ENCODE results near the gene MSANTD7.

MSANTD7 gene

DNA sequence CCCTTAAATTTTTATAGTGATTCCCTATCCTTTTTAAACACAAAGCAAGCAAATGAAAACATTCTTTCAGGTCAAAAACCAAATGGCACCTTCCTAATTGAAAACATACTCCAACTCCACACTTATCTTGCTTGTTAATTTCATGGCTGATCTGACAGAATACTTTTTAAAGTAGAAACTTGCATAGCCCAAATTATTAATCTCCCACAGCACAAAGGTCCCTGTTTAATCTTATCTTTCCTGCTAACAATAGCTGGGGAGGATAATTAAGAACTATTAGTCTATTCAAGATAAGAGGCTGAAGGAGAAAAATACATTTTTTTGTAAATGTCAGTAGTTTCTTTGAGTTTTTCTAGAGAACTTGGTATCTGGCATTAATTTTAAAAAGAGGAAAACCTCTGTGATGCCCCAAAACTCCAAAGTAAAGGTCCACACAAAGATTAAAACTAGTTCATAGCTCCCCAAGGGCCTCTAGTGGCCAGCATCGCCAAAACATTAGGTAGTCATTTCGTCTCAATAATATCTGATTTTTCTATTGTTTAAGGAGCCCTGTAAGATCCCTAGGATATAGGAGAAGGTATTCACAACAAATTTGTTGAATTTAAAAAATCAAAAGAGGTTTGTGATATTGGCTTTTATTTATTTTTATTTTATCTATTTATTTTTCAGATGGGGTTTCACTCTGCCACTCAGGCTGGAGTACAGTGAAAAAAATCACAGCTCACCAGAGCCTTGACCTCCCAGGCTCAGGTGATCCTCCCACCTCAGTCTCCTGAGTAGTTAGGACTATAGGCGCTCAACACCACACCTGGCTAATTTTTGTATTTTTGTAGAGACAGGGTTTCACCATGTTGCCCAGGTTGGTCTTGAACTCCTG, 15.0 kb upstream of the MSANTD7 start:
- H3K27ac ChIP-seq = no peak overlapping the region
- no peak for TF ChIP-seq ZFX (IDR thresholded peaks at IDR 0.05)
- TF ChIP-seq, protein P1, sequence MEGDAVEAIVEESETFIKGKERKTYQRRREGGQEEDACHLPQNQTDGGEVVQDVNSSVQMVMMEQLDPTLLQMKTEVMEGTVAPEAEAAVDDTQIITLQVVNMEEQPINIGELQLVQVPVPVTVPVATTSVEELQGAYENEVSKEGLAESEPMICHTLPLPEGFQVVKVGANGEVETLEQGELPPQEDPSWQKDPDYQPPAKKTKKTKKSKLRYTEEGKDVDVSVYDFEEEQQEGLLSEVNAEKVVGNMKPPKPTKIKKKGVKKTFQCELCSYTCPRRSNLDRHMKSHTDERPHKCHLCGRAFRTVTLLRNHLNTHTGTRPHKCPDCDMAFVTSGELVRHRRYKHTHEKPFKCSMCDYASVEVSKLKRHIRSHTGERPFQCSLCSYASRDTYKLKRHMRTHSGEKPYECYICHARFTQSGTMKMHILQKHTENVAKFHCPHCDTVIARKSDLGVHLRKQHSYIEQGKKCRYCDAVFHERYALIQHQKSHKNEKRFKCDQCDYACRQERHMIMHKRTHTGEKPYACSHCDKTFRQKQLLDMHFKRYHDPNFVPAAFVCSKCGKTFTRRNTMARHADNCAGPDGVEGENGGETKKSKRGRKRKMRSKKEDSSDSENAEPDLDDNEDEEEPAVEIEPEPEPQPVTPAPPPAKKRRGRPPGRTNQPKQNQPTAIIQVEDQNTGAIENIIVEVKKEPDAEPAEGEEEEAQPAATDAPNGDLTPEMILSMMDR (conservative IDR thresholded peaks at IDR 0.05) = peak; percentile 80

DNA sequence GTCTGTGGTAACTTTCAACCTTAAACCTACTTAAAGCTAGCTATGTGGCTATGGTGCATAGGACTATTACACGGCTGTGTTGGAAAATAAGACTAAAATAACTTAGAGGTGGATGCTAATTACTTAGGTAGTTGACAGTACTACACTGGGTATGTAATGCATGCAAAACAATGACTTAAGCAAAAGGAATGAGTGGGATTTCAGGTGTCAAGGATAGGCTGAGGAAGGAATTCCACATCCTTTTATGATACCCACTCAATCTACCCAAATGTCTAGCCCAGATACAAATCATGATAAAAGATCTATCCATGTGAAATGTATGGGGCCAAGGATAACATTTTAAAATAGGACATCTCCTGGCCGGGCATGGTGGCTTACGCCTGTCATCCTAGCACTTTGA, 14.1 kb upstream of the MSANTD7 start:
- no peak overlapping the region for H3K27ac ChIP-seq
- TF ChIP-seq, protein P1 (conservative IDR thresholded peaks at IDR 0.05) = no peak
- TF ChIP-seq ZFX (IDR thresholded peaks at IDR 0.05) = no peak

DNA sequence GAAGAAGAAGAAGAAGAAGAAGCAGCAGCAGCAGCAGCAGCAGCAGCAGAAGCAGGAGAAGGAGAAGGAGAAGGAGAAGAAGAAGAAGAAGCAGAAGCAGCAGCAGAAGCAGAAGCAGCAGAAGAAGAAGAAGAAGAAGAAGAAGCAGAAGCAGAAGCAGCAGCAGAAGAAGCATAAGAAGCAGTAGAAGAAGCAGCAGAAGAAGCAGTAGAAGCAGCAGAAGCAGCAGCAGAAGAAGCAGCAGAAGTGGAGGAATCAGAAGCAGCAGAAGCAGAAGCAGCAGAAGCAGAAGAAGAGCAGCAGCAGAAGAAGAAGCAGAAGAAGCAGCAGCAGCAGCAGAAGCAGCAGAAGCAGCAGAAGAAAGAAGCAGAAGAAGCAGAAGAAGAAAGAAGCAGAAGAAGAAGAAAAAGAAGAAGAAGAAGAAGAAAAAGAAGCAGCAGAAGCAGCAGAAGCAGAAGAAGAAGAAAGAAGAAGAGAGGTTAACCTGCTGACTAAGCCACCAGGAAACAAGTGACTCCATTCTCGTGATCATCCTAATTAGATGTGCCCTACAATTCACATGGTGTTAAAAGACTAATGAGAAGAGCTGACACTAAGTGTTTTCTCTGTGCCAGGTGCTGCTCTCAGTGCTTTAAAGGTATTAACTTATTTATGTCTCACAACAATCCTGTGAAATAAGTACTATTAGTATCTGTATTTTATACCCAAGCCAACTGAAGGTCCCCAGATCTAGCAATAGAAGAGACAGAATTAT, 11.9 kb upstream of the MSANTD7 start:
- no peak overlapping the region for H3K27ac ChIP-seq
- TF ChIP-seq, protein P1 (conservative IDR thresholded peaks at IDR 0.05) = no peak
- no peak for TF ChIP-seq ZFX (IDR thresholded peaks at IDR 0.05)

DNA sequence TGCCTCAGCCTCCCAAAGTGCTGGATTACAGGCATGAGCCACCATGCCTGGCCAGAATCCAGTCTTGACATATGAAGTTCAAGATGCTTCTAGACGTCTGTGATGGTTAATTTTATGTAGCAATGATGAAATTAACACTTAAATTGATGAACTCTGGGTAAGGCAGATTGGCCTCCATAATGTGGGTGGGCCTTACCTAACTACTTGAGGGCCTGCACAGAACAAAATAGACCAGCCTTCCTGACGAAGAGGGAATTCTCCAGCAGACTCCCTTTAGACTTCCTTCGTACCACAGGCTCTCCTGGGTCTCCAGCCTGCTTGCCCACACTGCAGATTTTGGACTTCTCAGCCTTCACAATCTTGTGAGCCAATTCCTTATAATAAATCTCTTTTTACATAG, 5.0 kb upstream of the MSANTD7 start:
- no peak overlapping the region for H3K27ac ChIP-seq

DNA sequence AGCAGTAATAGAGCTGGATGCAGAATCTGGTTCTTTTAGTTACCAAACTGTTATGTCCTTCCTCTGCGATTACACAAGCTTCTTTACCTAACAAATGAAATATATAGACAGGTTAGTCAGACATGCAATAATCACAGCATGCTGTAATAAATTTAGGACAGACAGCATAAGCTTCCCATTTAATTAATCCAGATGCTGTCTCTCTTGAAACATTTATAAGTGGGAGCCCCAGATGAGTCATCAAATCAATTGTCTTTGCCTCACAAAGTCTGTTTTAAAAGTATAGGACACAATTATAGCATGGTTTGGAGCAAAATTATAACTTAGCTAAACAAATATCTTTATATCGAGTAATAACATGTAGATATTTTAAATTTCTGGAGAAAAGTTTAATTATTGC, 1.9 kb upstream of the MSANTD7 start:
- TF ChIP-seq, protein P1 (conservative IDR thresholded peaks at IDR 0.05) = no peak
- TF ChIP-seq ZFX (IDR thresholded peaks at IDR 0.05) = no peak; the same call in 1 of the 2 replicates
- no peak overlapping the region for H3K27ac ChIP-seq

More for the DNA sequence above, 5.0 kb upstream of the MSANTD7 start:
- TF ChIP-seq, protein P1 (conservative IDR thresholded peaks at IDR 0.05) = no peak
- TF ChIP-seq ZFX (IDR thresholded peaks at IDR 0.05) = no peak

DNA sequence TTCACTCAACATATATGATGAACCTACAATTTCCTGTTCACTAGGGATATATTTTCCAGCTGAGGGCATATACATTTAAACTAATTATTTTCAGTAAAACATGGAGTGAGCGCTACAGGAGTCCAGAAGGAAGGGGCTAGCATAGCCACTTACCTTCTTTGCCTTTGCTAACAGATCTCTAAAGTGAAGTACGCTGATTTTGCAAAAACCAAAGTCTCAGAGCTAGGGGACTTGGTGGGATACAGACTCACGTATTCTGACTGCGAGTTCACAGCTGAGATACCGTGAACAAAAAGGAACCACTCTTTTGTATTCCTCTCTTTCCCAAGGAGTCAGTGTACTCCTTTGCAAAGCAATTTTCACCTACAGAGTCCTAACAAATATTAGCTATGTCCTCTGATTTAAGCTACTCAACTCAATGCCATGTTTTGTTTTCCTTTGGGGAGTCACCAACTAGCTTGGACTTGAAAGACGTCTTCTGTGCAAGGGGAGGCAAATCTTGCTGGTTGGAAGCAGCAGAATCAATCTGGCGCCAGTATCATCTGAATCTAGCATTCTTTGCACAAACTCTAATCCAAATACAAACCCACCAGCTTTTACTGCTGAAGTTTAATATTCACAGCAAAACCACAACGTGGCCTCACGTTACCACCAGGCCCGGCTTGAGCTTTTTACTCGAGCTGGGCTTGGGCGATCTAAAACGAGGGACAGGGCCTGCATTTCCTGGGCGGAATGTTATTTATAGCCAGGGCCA, 926 bp upstream of the MSANTD7 start:
- TF ChIP-seq, protein P1 (conservative IDR thresholded peaks at IDR 0.05) = no peak
- no peak; the same call in 1 of the 2 replicates for TF ChIP-seq ZFX (IDR thresholded peaks at IDR 0.05)
- H3K27ac ChIP-seq = peak overlapping the region; percentile 98
